Testis (tissue), 3 donors: Measurements from ENCODE around the gene C19orf25. TPM values are rescaled to one million over a fixed set of nuclear protein-coding genes. Genes with fewer than 3 reads are reported as not detected.
"Not testable (repeated sequence)": the region's sequence is repeated elsewhere in the genome, so short reads cannot be mapped to it uniquely, and the experiment has no call there.

Source experiments
- DNase-seq: peaks from one replicate; pipeline ENCODE4 v3.0.0-alpha.2; 2019
- H3K27ac ChIP-seq, 2 donors: fragments of 200-600 bp; sonication (generic); one replicate each; pipeline ENCODE4 v1.5.1; 2019
- H3K27me3 ChIP-seq: fragments of 200-600 bp; sonication (generic); one replicate; pipeline ENCODE4 v1.5.1; 2019
- H3K36me3 ChIP-seq: fragments of 200-600 bp; sonication (generic); one replicate; pipeline ENCODE4 v1.5.1; 2017; ENCODE audit warnings: low read depth; ENCODE audit errors: missing control alignments
- H3K4me1 ChIP-seq: fragments of 200-600 bp; sonication (generic); one replicate; pipeline ENCODE4 v1.5.1; 2019
- H3K4me3 ChIP-seq, 2 donors: fragments of 200-600 bp; sonication (generic); one replicate each; pipeline ENCODE4 v1.5.1; 2017 to 2019
- H3K9me3 ChIP-seq: fragments of 200-600 bp; sonication (generic); one replicate; pipeline ENCODE4 v1.5.1; 2017
- POLR2A ChIP-seq: fragments of 450-650 bp; IDR thresholded peaks from one replicate; pipeline ENCODE4 v1.6.1; 2017; ENCODE audit warnings: antibody characterized with exemption, mild to moderate bottlenecking, moderate library complexity
- WGBS, 2 donors: methylation state at CpG; one replicate each; pipeline ENCODE4 v1.1.5; 2018; 5-methylcytosine and 5-hydroxymethylcytosine counted together
- intact Hi-C: fragments of 100-400 bp; cut with DNase I; formaldehyde crosslinking; loops from one replicate; pipeline ENCODE4 v1.15.1; 2023; ENCODE audit warnings: low total_unique reads
- polyA plus RNA-seq: library from polyadenylated mRNA; stranded (reverse); fragments of 350-450 nt; fragmentation: Illumina TruSeq; extraction: RNeasy Lipid Tissue Mini Kit (QIAGEN cat#74804); gene quantifications from one replicate; pipeline ENCODE4 v1.2.3, GENCODE V29; 2014; ENCODE audit warnings: low read depth, low replicate concordance; ENCODE audit not compliant: insufficient read depth
- total RNA-seq, 2 donors: library from RNA; depleted of rRNA; stranded (reverse); fragments of >200 nt; gene quantifications; one replicate each; pipeline ENCODE4 v1.2.3, GENCODE V29; 2016
- TF ChIP-seq, protein P1 (sequence below), 3 experiments: fragments of 450-650 bp in 2 of 3; fragments of 200-600 bp in 1 of 3; sonication (generic) in 1 of 3; IDR thresholded peaks; one replicate each; pipeline ENCODE4 v1.5.1; 2016 to 2019; ENCODE audit warnings: antibody characterized with exemption in 3 of 3, mild to moderate bottlenecking in 2 of 3, moderate library complexity in 1 of 3

The C19orf25 gene
- total and polyA plus RNA-seq, 3 donors from 2014 or later = 39.3 to 72.5 (median 55.4) TPM

DNA sequence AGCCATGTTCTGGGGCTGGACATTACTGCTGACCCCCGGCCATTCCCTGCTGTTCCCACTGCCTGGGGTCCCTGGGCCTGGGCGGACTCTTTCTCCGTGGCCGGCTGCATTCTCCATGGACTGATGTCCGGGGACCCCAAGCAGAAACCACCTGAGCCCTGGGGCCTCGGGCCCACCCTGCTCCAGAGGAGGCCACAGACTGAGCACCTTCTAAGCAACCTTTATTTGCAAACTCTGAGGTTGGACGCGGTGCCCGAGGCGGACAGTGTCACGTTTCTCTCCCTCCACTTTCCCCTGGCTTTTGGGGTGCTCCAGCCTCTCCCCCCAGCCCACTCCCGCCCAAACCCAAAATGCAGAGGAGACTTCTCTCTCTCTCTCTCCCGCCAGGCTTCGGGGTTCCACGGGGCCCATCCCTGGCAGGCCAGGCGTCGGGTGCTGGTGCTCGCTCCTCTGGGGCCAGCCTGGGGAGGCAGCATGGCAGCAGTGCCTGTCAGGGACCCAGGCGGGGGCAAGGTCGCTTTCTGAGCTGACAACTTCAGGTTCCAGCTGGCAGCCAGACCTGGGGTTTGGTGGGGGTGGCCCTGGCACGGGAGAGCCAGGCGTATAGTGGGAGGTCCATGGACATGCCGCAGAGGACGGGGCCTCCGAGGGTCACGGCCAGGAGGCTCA lies 2.3 kb upstream of the C19orf25 start:
- 90 to 92% methylated on average over 17 to 26 of the region's 26 CpGs for WGBS, 2 donors
- Histone ChIP-seq H3K9me3 (no peaks in the 10 kb centered on the region), H3K27ac (no peak overlapping the region), H3K4me1 (peaks cover 14% of the 10 kb centered on the region), H3K4me3 (no peak overlapping the region), H3K36me3 (no peaks in the 10 kb centered on the region), H3K27me3 (no peaks in the 10 kb centered on the region)
- no peak for DNase-seq
- intact Hi-C loops = no loop called here
- TF ChIP-seq, protein P1, sequence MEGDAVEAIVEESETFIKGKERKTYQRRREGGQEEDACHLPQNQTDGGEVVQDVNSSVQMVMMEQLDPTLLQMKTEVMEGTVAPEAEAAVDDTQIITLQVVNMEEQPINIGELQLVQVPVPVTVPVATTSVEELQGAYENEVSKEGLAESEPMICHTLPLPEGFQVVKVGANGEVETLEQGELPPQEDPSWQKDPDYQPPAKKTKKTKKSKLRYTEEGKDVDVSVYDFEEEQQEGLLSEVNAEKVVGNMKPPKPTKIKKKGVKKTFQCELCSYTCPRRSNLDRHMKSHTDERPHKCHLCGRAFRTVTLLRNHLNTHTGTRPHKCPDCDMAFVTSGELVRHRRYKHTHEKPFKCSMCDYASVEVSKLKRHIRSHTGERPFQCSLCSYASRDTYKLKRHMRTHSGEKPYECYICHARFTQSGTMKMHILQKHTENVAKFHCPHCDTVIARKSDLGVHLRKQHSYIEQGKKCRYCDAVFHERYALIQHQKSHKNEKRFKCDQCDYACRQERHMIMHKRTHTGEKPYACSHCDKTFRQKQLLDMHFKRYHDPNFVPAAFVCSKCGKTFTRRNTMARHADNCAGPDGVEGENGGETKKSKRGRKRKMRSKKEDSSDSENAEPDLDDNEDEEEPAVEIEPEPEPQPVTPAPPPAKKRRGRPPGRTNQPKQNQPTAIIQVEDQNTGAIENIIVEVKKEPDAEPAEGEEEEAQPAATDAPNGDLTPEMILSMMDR (IDR thresholded peaks at IDR 0.05) = no peak
- no peak for TF ChIP-seq POLR2A

DNA sequence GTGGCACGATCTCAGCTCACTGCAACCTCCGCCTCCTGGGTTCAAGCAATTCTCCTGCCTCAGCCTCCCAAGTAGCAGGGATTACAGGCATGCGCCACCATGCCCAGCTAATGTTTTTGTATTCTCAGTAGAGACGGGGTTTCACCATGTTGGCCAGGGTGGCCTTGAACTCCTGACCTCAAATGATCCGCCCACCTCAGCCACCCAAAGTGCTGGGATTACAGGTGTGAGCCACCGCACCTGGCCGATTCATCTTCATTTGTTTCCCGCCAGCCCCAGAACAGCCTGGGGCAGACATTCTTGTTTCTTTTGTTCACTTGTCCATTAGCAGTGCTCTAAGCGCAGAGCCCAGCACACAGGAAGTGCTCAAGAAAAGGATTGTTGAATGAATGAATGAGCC lies 2.0 kb downstream of the C19orf25 start:
- H3K36me3 ChIP-seq, intact Hi-C loops, DNase-seq, H3K27ac ChIP-seq, H3K9me3 ChIP-seq, H3K27me3 ChIP-seq, H3K4me3 ChIP-seq: not testable (repeated sequence)
- 80 to 86% methylated on average over 9 of the region's 9 CpGs for WGBS, 2 donors
- H3K4me1 ChIP-seq = peaks cover 14% of the 10 kb centered on the region

DNA sequence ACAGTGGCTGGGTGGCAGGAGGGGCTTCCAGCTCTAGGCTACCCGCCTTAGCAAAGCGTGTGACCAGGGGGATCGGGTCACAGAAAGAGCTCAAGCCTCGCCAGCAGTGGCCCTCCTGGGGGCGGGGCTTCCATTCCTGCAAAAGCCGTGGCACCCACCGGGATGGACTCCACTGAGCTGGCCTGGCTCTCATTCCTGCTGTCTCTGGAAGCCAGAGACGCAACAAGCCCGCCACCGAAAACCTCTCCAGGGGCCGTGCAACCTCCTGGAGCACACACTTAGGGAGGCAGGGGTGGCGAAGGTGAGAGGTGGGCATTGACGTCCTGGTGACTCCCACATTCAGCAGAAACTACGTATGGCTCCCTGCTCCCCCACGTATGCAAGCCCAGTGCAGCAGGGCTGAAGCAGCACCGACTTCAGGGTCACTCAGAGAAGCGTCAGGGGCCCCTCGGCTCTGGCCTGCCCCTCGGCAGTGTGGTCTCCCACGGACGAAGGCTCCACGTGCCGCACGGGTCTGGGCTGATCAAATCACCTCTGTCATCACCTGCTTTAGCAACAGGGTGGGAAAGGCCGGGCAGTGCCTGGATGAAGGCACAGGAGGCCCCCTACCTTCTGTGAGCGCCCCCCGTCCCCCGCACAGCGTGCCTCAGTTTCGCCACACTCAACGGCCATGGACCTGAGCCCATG lies 3.1 kb downstream of the C19orf25 start:
- H3K4me3 ChIP-seq = no peak overlapping the region
- H3K36me3 ChIP-seq = no peaks in the 10 kb centered on the region
- WGBS, 2 donors = 90 to 91% methylated on average over 30 of the region's 31 CpGs
- peaks cover 22% of the 10 kb centered on the region for H3K4me1 ChIP-seq
- H3K9me3 ChIP-seq = no peaks in the 10 kb centered on the region
- H3K27ac ChIP-seq = no peak overlapping the region
- H3K27me3 ChIP-seq = no peaks in the 10 kb centered on the region
- no peak for DNase-seq
- intact Hi-C loops = no loop called here
- TF ChIP-seq POLR2A = no peak
- TF ChIP-seq, protein P1 (IDR thresholded peaks at IDR 0.05) = no peak

DNA sequence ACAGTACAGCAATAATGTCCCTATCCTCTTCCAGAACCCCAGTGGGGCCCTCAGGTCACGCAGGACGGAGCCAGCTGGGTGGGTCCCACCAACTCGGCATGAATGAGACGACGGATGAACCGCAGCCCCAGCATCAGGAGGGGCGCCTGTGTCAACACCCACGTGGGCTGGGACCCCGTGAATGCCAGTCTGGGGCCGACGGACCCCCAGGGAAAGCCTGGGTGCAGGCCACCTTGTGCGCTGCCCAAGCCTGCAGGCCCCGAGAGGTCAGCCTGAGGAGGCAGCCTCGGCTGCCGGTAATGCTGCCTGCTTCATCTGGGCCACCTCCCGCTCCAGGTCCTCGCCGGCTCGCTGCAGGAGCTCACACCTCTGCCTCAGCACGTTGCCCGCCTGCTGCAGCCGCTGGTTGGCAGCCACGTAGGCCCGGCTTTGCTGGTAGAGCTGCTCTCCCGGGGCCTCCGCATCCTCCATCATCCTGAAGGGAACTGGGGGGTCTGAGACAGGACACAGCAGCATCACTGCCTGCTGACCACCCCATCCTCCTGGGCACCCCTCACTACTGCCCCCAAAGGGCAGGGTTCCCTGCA lies 4.2 kb downstream of the C19orf25 start:
- Histone ChIP-seq H3K4me1 (peaks cover 25% of the 10 kb centered on the region), H3K27me3 (no peaks in the 10 kb centered on the region), H3K4me3 (no peak overlapping the region), H3K9me3 (no peaks in the 10 kb centered on the region), H3K36me3 (no peaks in the 10 kb centered on the region), H3K27ac (no peak overlapping the region)
- no peak for DNase-seq
- intact Hi-C loops = no loop called here
- whole genome bisulfite sequencing, 2 donors = 86 to 92% methylated on average over 10 to 26 of the region's 26 CpGs
- TF ChIP-seq, protein P1 (IDR thresholded peaks at IDR 0.05) = no peak
- no peak for TF ChIP-seq POLR2A

DNA sequence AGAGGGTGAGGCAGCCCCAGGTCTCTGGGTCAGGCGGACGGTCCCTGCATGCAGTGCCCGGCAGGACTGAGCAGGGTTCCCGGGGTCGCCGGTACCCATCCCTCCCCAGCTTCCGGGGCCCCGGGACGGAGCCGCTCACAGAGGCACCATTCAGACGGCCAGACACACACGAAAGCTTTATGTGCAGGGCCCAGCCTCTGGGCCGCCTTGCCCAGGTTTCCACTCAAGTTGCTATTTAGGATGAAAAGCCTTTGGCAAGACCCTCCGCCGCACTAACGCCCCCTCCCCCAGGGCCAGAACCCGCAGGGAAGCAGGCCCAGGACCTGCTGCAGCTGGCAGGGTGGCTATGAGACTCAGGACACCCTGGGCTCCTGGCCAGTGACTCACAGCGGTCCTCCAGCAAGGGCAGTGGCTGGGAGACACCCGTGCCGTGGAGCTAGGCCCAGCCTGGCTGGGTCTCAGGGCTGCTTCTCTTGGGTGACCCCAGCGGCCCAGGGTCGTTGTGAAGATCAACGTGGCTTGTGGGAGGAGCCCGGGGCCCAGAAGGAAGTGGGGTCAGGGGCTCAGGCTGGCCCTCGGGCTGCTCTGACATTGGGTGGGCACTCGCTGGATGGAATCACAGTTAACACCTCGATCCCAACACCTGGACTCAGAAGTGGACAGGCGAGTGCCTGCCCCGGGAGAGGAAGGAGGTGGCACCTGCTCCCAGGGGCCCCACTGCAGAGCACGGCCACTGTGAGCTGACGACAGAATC lies 4.8 kb downstream of the C19orf25 start:
- Histone ChIP-seq H3K36me3 (no peaks in the 10 kb centered on the region), H3K27ac (no peak overlapping the region), H3K4me3 (no peak overlapping the region), H3K4me1 (peaks cover 20% of the 10 kb centered on the region), H3K9me3 (no peaks in the 10 kb centered on the region), H3K27me3 (no peaks in the 10 kb centered on the region)
- DNase-seq = no peak
- WGBS, 2 donors = 76 to 100% methylated on average over 6 to 30 of the region's 31 CpGs
- TF ChIP-seq, protein P1 (IDR thresholded peaks at IDR 0.05) = no peak
- no peak for TF ChIP-seq POLR2A
- intact Hi-C loops = no loop called here
